Kidney (tissue), 14 donors: ENCODE results near the gene UBAC2. TPM values are rescaled to one million over a fixed set of nuclear protein-coding genes. Genes with fewer than 3 reads are reported as not detected.
A peak's percentile ranks its signal among the peaks of the same experiment; 100 is the strongest.
"Not testable (repeated sequence)": the region's sequence is repeated elsewhere in the genome, so short reads cannot be mapped to it uniquely, and the experiment has no call there.

Experiments used
- DNase-seq, 5 donors: peaks; one replicate each; pipeline ENCODE4 v3.0.0-alpha.2; 2013 to 2020
- FAIRE-seq: peaks from 2 replicates; lab custom pipeline; 2012; peaks lifted over from hg19 to GRCh38; lab: Jason Lieb, UNC
- H3K27ac ChIP-seq, 2 donors: one replicate each; pipeline ENCODE4 v1.7.0; 2013; ENCODE audit warnings: low read depth in 2 of 2, low read length in 2 of 2, inconsistent platforms in 1 of 2
- H3K27me3 ChIP-seq: one replicate; pipeline ENCODE4 v1.7.1; 2013; ENCODE audit warnings: low read length, inconsistent platforms; ENCODE audit not compliant: control insufficient read depth, insufficient read depth
- H3K36me3 ChIP-seq, 3 donors: one replicate each; pipeline versions ENCODE4 v1.7.0 to v1.7.1; 2013; ENCODE audit warnings: low read length in 3 of 3, control low read depth in 1 of 3, inconsistent platforms in 1 of 3; ENCODE audit not compliant: insufficient read depth in 3 of 3, control insufficient read depth in 2 of 3
- H3K4me1 ChIP-seq, 3 donors: one replicate each; pipeline versions ENCODE4 v1.7.0 to v1.7.1; 2013; ENCODE audit warnings: low read length in 3 of 3, inconsistent platforms in 1 of 3, low read depth in 1 of 3; ENCODE audit not compliant: control insufficient read depth in 2 of 3, insufficient read depth in 2 of 3
- H3K4me3 ChIP-seq, 3 donors: one replicate each; pipeline versions ENCODE4 v1.7.0 to v1.8.1; 2013; ENCODE audit warnings: low read length in 3 of 3, control low read depth in 1 of 3, inconsistent platforms in 1 of 3
- H3K9ac ChIP-seq, 3 donors: one replicate each; pipeline versions ENCODE4 v1.7.0 to v1.7.1; 2013; ENCODE audit warnings: low read length in 3 of 3, control low read depth in 1 of 3, inconsistent platforms in 1 of 3
- H3K9me3 ChIP-seq, 3 donors: one replicate each; pipeline versions ENCODE4 v1.7.0 to v1.7.1; 2013; ENCODE audit warnings: low read length in 3 of 3, control low read depth in 1 of 3, inconsistent platforms in 1 of 3; ENCODE audit not compliant: control insufficient read depth in 2 of 3, insufficient read depth in 1 of 3
- intact Hi-C: fragments of 100-400 bp; cut with DNase I; formaldehyde crosslinking; loops from one replicate; pipeline ENCODE4 v1.11.1; 2022
- polyA plus RNA-seq: library from polyadenylated mRNA; stranded (reverse); fragments of 350-450 nt; fragmentation: Illumina TruSeq; extraction: RNeasy Lipid Tissue Mini Kit (QIAGEN cat#74804); gene quantifications from one replicate; pipeline ENCODE4 v1.2.3, GENCODE V29; 2014; ENCODE audit warnings: low read depth, low replicate concordance; ENCODE audit not compliant: insufficient read depth
- total RNA-seq: library from RNA; stranded (reverse); fragmentation: NEBNext Ultra II Directional; extraction: Animal tissue kit (Norgen Biotek cat#: 25700); gene quantifications from one replicate; pipeline ENCODE4 v1.2.1, GENCODE V29; 2021
- TF ChIP-seq, protein P1 (sequence below): IDR thresholded peaks from 3 replicates; pipeline ENCODE4 v1.5.1; 2012; ENCODE audit warnings: mild to moderate bottlenecking, moderate library complexity, borderline replicate concordance; ENCODE audit not compliant: insufficient read depth; ENCODE audit errors: extremely low read depth
- donor health status: control.
- donor health status: control.
- donor health status: control.
- donor health status: control.
- donor health status: control.
- donor health status: DM: yes; HTN: yes; CAD: no.
- donor health status: Normal renal cell carcinoma (clear cell type).

UBAC2 gene
- total and polyA plus RNA-seq, 2 donors from 2014 or later, result 61.8 to 77.5 TPM

DNA sequence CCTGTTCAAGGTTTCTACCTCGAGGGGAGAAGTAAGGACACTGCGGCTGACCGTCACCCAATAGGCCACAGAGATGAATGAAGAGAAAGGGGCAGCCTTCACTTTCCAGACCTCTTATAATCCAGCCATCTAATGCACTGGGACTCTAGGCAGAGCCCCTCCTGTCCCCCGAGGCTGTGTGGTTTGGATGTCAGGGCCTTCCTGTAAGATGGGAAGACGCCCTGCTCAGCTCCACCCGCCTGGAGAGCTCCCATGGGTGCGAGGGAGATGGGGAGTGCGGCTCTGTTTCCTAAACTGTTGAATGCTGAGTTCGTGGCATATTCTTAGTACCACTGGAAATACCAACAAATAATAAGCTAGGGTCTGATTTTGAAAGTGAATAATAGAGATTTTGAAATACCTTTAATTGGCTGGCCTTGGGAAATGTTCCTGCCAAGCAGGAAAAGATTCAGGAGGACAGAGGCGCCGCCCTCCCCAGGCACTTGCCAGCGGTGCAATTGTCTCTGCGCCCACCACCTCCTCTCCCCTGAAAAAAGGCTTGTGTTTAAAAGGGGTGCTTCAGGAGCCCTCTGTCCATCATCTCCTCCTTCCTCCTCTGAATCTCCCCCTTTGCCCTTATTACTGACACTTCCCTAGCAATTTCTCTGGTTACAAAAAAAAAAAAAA lies 191.9 kb downstream of the UBAC2 start:
- H3K9ac ChIP-seq, result no peak overlapping the region
- H3K27me3 ChIP-seq, result no peaks in the 10 kb centered on the region
- H3K9me3 ChIP-seq, result no peaks in the 10 kb centered on the region
- DNase-seq, result no peak
- no peak overlapping the region for H3K27ac ChIP-seq
- no peak overlapping the region for H3K4me3 ChIP-seq
- TF ChIP-seq, protein P1, sequence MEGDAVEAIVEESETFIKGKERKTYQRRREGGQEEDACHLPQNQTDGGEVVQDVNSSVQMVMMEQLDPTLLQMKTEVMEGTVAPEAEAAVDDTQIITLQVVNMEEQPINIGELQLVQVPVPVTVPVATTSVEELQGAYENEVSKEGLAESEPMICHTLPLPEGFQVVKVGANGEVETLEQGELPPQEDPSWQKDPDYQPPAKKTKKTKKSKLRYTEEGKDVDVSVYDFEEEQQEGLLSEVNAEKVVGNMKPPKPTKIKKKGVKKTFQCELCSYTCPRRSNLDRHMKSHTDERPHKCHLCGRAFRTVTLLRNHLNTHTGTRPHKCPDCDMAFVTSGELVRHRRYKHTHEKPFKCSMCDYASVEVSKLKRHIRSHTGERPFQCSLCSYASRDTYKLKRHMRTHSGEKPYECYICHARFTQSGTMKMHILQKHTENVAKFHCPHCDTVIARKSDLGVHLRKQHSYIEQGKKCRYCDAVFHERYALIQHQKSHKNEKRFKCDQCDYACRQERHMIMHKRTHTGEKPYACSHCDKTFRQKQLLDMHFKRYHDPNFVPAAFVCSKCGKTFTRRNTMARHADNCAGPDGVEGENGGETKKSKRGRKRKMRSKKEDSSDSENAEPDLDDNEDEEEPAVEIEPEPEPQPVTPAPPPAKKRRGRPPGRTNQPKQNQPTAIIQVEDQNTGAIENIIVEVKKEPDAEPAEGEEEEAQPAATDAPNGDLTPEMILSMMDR, result no peak
- intact Hi-C loops, result no loop called here
- no peaks in the 10 kb centered on the region for H3K36me3 ChIP-seq
- no peaks in the 10 kb centered on the region for H3K4me1 ChIP-seq
- no peak for FAIRE-seq

DNA sequence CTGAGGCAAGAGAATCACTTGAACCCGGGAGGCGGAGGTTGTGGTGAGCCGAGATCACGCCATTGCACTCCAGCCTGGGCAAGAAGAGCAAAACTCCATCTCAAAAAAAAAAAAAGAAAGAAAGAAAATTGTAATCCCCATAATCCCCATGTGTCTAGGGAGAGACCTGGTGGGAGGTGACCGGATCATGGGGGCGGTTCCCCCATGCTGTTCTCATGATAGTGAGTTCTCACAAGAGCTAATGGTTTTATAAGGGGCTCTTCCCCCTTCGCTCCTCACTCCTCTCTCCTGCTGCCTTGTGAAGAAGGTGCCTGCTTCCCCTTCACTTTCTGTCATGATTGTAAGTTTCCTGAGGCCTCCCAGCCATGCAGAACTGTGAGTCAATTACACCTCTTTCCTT lies 192.7 kb downstream of the UBAC2 start:
- H3K4me3 ChIP-seq, H3K27me3 ChIP-seq, H3K9ac ChIP-seq, intact Hi-C loops, FAIRE-seq, H3K27ac ChIP-seq, H3K9me3 ChIP-seq, H3K36me3 ChIP-seq, H3K4me1 ChIP-seq: not testable (repeated sequence)
- peak in 1 of 5 donors; percentile 2 for DNase-seq

DNA sequence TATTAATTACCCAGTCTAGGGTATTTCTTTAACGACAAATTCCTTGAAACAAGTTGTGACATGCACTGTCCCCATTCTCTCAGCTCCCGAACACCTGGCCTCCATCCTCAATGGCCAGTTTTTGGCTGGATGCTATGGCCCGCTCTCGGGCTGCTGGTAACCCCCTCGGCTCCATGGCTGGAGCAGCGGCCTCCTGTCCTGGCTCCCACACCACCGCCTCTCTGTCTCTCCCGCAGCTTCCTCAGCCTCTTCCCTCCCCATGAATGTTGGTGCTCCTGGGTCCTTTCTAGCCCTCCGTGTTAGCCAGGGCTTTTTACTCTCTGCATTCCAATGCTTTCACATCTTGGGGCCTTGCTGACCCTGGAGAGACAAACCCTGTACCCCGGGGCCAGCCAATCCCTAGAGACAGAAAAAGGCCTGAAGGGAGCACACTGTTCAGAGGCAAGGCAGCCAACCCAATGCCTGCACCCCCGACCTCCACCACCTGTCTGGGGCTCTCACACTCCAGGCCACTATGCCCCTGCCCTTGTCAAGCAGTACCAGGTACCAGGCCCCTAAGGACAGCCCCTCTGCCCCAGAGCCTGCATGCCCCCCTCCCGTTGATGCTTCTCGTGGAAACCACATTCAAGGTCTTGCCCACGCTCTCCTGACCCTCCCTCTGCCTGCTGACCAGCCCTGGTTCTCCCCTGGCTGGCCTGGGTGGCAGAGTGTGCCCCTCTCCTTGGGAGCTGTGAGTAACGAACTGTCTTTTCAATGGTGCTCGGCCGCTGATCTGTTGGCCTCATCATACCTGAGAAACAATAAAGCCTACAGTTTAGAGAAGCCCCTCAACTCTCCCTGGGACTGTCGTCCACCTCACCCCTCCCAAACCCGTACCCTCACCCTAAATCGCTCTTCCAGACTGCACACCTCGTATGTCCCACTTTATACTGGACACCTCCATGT lies 193.4 kb downstream of the UBAC2 start:
- Histone ChIP-seq H3K9ac (no peak overlapping the region), H3K4me1 (no peaks in the 10 kb centered on the region), H3K27me3 (no peaks in the 10 kb centered on the region), H3K27ac (no peak overlapping the region), H3K4me3 (no peak overlapping the region), H3K36me3 (no peaks in the 10 kb centered on the region), H3K9me3 (no peaks in the 10 kb centered on the region)
- FAIRE-seq, result no peak
- peak in 1 of 5 donors; percentile 31 for DNase-seq
- TF ChIP-seq, protein P1, result no peak
- intact Hi-C loops, result no loop called here

DNA sequence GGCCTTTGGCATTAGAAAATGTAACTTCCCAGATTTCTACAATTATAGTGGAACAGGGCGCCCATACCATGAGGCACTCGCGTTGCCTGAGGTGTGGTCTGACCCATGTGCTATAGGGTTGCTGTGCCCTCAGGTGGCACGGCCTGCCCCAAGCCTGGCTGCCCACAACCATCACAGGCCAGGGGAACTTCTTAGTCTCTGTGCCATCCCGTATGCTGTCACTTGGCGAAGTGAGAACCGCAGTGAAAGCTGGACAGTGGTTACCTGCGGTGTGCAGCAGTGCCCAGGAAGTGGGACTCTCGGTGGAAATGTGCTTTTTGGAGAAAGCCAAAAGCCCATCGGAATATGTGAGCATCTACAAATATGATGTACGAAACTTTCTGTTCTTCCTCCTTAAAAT lies 194.8 kb downstream of the UBAC2 start:
- no peak overlapping the region for H3K4me3 ChIP-seq
- intact Hi-C loops, result no loop called here
- H3K9ac ChIP-seq, result no peak overlapping the region
- H3K36me3 ChIP-seq, result no peaks in the 10 kb centered on the region
- no peaks in the 10 kb centered on the region for H3K27me3 ChIP-seq
- no peaks in the 10 kb centered on the region for H3K4me1 ChIP-seq
- no peak for FAIRE-seq
- H3K9me3 ChIP-seq, result no peaks in the 10 kb centered on the region
- TF ChIP-seq, protein P1, result no peak
- H3K27ac ChIP-seq, result no peak overlapping the region
- DNase-seq, result no peak
